Cerebellar nuclear complex (tissue), 1 donor: Measurements from ENCODE around the gene HDDC3.
A peak's percentile ranks its signal among the peaks of the same experiment; 100 is the strongest.

Source experiments
- DNase-seq, 2 experiments: peaks; one replicate each; lab custom pipeline; 2025; lab: John Stamatoyannopoulos, UW

The HDDC3 gene

DNA sequence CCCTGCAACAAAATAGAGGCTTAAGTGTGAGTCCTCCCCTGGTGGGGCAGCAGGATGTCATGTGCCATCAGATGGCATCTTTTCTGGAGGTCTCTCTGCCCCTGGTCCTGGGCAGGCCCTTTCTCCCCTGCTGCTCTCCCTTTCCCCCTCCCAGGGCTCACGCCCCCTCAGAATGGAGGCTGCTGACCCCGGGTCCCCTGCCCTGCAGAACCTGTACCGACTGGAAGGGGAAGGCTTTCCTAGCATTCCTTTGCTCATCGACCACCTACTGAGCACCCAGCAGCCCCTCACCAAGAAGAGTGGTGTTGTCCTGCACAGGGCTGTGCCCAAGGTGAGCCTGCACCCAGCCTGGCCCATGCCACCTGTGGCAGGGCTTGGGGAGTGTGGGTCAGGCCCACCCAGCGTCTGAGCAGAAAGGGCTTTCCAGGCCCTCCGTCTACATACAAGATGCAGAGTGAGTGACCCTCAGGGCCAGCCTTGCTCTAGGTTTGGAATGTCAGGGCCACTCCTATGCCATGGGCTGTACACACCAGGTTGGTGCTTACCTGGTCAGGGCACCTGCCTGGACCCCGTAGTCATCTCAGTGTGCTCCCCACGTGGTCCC, 40.9 kb downstream of the HDDC3 start:
- no peak for DNase-seq

DNA sequence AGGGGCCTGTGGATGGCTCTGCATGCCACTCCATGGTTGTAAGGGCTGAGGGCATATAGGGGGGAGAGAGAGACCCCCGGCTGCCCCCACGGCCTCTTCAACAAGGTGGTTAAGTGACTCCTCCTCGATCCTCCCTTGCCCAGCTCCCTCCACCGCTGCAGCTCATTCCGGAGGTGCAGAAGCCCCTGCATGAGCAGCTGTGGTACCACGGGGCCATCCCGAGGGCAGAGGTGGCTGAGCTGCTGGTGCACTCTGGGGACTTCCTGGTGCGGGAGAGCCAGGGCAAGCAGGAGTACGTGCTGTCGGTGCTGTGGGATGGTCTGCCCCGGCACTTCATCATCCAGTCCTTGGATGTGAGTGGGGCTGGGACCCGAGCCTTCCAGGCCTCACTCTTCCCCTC, 41.5 kb downstream of the HDDC3 start:
- DNase-seq, result no peak

DNA sequence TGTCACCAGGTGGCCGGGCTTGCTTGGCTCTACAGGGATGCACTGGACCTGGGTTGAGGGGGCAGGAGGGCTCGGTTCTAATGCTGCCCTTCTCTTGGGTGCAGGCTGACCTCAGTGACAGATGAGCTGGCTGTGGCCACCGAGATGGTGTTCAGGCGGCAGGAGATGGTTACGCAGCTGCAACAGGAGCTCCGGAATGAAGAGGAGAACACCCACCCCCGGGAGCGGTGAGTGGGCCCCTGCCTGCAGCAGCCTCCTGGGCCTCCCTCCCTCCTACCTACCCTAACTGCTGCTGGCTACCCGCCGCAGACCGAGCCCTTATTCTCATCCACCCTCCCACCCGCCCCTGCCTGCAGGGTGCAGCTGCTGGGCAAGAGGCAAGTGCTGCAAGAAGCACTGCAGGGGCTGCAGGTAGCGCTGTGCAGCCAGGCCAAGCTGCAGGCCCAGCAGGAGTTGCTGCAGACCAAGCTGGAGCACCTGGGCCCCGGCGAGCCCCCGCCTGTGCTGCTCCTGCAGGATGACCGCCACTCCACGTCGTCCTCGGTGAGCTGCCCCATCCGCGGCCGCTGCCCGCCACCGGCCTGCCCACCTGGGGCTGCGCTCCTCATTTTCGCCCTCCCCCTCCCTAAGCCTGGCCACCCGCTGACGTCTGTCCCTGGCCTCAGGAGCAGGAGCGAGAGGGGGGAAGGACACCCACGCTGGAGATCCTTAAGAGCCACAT, 42.5 kb downstream of the HDDC3 start:
- DNase-seq, result no peak

DNA sequence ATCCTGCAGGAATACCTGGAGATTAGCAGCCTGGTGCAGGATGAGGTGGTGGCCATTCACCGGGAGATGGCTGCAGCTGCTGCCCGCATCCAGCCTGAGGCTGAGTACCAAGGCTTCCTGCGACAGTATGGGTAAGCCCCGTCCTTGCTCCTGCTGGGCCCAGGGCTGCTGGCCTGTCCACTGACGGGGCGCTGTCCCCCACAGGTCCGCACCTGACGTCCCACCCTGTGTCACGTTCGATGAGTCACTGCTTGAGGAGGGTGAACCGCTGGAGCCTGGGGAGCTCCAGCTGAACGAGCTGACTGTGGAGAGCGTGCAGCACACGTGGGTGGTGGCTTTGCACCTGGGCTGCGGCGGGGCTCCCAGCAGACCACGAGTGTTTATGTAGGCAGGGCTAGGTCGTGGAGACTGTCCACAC, 43.0 kb downstream of the HDDC3 start:
- no peak for DNase-seq

DNA sequence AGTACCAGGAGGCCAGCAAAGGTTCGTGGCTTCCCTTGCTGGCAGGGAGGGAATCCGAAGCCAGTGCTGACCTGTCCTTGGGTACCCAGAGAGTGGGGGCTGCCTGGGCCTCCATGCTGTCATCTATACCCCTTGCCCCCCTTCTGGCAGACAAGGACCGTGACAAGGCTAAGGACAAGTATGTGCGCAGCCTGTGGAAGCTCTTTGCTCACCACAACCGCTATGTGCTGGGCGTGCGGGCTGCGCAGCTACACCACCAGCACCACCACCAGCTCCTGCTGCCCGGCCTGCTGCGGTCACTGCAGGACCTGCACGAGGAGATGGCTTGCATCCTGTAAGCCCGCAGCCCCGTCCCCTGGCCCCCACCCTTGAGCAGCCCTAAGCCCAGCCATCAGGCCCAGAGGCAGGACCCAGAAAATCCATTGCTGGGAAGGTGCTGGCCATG, 45.3 kb downstream of the HDDC3 start:
- no peak for DNase-seq

DNA sequence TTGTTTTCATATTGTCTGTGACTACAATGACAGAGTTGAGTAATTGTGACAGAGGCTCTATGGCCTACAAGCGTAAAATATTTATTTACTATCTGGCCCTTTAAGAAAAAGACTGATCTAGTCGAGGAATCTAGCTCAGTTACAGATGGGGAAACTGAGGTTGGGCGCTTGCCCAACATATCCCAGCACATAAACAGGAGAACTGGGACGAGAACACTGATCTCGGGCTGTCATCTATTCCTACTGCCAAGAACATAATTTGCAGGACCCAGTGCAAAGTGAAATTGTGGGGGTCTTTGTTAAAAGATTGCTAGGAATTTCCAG, 46.1 kb downstream of the HDDC3 start:
- no peak for DNase-seq

DNA sequence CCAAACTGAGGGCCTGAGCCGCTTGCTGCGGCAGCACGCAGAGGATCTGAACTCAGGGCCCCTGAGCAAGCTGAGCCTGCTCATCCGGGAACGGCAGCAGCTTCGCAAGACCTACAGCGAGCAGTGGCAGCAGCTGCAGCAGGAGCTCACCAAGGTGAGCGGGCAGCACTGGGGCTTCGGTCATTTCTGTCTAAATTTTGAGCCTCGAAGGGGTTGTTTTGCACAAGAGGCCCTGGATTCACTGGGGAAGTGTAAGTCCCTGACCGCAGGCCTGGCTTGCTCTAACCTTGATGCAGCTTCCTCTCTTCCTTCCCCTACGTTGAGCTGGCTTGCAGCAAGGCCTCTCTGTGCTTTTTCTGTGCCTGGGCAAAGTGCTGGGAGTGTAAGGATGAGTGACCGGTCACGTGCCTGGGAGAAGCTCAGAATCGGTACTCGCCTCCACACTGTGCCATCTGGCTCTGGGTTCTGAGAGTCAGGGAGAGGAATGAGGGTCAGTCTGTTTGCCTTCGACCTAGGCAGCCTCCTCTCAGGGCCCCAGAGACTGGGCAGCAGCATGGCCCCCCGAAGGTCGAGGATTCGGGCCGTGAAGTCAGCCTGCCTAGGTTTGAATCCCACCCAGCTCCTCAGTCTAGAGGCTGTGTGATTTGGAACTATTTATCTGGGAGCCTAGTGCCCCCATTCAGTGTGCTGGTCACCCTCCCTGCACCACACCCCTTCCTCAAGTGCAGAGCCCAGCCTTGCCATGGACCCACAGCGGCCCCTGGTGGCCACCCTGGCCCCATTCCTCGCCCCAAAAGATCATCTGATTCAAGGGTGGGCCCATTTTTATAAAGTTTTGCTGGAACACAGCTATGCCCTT, 46.7 kb downstream of the HDDC3 start:
- peak in 1 of 2 experiments; percentile 11 for DNase-seq

DNA sequence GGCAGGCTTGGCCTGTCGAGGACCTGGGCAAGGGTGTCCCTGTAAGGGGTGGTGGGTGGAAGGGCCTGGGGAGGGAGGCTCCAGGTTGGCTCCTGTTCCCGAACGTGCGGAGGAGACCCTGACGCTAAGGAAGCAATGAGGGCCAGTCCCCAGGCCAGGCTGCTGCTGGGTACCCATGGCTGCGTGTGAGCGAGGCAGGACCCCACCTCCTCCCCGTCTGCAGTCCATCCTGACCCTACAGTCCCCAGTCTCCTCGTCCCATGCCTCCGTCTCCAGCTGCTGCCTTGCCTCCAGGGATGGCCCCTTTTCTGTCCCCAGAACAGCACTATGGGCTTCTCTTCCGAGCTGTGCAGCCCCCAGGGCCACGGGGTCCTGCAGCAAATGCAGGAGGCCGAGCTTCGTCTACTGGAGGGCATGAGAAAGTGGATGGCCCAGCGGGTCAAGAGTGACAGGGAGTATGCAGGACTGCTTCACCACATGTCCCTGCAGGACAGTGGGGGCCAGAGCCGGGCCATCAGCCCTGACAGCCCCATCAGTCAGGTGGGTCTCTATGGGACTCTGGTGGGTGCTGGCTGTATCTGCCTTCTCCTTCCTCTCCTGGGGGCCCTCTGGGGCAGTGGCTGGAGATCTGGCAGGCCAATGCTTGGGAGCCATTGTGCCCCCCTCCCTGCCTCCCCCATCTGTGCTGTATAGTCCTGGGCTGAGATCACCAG, 47.5 kb downstream of the HDDC3 start:
- no peak for DNase-seq

DNA sequence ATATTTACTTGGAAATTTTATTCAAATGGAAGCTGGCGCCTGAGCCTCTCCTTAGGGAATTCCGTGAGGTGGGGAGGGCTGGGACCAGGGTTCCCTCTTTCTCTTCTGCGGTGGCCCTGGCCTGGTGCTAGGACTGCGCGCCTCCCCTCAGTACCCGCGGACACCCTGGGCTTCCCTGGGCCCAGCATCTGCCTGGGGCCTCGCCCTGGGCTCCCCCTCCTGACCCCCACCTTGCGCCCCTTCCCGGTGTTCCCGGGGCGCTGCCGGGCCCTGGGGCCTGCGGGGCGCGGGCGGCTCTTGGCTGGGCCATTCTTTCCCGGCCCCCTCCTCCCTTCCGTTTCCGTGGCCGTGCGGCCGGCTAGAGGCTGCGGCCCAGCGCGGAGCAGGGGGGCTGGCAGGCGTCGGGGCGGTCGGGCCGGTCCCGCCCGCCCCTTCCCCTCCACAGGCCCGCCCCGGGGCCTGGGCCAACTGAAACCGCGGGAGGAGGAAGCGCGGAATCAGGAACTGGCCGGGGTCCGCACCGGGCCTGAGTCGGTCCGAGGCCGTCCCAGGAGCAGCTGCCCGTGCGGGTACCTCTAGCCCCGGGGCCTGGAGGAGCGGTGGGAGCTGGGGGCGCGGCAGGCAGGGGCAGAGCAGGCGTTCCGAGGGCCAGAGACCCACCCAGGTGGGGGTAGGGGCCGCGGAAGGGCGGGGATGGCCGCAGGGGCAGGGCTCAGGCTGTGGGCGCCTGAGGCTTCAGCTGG, 48.2 kb downstream of the HDDC3 start, which contains the start of gene FES:
Gene FES (plus strand): TSS at position 529 of the 743 bp plus-strand sequence. CDS start 542 bp downstream, outside the sequence.
- no peak for DNase-seq

DNA sequence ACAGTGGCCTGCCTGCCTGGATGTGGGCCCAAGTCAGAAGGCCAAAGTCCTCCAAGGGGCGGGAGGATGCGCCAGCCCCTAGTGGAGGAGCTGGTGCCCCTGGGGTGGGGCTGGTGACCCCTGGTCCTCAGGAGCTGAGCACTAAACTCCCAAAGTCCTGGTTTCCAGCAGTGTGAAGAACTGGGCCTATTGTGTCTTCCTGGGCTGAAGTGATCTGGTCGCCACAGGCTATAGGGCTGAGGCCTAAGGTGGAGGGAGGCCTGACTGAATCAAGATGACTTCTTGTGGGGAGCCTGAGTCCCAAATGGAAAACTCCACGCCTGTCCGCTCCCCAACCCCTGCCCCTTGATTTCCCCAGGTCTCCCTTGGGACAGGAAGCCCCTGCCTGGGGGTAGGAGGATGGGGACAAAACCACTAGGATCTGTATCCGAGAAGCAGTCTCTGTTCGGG, 48.8 kb downstream of the HDDC3 start:
- no peak for DNase-seq

DNA sequence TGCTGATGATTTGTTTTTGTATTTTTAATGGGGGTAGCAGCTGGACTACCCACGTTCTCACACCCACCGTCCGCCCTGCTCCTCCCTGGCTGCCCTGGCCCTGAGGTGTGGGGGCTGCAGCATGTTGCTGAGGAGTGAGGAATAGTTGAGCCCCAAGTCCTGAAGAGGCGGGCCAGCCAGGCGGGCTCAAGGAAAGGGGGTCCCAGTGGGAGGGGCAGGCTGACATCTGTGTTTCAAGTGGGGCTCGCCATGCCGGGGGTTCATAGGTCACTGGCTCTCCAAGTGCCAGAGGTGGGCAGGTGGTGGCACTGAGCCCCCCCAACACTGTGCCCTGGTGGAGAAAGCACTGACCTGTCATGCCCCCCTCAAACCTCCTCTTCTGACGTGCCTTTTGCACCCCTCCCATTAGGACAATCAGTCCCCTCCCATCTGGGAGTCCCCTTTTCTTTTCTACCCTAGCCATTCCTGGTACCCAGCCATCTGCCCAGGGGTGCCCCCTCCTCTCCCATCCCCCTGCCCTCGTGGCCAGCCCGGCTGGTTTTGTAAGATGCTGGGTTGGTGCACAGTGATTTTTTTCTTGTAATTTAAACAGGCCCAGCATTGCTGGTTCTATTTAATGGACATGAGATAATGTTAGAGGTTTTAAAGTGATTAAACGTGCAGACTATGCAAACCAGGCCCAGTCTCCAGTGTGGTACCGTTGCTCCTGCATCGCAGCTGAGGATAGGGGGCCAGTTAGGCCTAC, 49.4 kb downstream of the HDDC3 start:
- no peak for DNase-seq

DNA sequence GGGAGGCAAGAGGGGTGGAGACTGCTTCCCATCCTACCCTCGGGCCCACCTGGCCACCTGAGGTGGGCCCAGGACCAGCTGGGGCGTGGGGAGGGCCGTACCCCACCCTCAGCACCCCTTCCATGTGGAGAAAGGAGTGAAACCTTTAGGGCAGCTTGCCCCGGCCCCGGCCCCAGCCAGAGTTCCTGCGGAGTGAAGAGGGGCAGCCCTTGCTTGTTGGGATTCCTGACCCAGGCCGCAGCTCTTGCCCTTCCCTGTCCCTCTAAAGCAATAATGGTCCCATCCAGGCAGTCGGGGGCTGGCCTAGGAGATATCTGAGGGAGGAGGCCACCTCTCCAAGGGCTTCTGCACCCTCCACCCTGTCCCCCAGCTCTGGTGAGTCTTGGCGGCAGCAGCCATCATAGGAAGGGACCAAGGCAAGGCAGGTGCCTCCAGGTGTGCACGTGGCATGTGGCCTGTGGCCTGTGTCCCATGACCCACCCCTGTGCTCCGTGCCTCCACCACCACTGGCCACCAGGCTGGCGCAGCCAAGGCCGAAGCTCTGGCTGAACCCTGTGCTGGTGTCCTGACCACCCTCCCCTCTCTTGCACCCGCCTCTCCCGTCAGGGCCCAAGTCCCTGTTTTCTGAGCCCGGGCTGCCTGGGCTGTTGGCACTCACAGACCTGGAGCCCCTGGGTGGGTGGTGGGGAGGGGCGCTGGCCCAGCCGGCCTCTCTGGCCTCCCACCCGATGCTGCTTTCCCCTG, 50.2 kb downstream of the HDDC3 start:
- no peak for DNase-seq

DNA sequence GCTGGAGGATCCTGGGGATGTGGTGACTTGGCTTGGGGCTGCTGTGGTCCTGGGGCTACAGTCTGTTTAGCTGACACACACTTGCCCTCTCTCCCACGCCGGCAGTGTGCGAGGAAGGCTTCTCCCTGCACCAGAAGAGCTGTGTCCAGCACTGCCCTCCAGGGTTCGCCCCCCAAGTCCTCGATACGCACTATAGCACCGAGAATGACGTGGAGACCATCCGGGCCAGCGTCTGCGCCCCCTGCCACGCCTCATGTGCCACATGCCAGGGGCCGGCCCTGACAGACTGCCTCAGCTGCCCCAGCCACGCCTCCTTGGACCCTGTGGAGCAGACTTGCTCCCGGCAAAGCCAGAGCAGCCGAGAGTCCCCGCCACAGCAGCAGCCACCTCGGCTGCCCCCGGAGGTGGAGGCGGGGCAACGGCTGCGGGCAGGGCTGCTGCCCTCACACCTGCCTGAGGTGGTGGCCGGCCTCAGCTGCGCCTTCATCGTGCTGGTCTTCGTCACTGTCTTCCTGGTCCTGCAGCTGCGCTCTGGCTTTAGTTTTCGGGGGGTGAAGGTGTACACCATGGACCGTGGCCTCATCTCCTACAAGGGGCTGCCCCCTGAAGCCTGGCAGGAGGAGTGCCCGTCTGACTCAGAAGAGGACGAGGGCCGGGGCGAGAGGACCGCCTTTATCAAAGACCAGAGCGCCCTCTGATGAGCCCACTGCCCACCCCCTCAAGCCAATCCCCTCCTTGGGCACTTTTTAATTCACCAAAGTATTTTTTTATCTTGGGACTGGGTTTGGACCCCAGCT, 51.0 kb downstream of the HDDC3 start:
- DNase-seq, result no peak

DNA sequence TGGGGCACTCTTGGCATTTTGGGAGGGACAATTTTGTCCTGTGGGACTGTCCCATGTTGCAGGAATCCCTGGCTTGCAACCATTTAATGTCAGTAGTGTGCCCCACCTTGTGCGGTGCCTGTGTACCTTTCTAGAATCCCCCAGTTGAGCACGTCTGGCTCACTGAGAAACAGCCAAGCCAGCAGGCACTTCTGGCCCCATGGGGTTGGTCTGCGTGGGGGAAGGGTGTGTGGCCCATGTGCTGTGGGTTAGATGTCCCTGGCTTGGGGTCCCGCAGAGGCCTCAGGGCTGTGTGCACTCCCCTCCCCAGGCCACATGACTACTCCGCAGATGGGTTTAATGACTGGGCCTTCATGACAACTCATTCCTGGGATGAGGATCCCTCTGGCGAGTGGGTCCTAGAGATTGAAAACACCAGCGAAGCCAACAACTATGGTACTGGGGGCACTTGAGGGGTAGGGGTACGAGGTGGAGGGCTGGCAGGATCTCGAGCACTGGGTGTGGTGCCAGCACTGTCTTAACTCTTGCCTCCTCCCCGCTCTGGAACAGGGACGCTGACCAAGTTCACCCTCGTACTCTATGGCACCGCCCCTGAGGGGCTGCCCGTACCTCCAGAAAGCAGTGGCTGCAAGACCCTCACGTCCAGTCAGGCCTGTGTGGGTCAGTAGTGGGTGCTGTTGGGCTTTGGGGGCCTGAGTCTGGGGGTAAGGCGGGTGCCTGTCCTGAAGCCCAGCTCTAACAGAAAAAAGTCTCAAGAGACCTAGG, 51.8 kb downstream of the HDDC3 start:
- no peak for DNase-seq
